GM12878 (cell line): ENCODE data around the gene ZNF92. TPM values are rescaled to one million over a fixed set of nuclear protein-coding genes. Genes with fewer than 3 reads are reported as not detected.

Experiments used
- ATAC-seq: fragments of 200-7000 bp; cut with Tn5 transposase; 3 replicates; pipeline ENCODE4 v1.9.1; 2020; ENCODE audit warnings: mild to moderate bottlenecking, moderate library complexity
- BruUV-seq: library from RNA; stranded (reverse); fragments of 400-500 nt; replicated peaks from 2 replicates; lab custom pipeline; 2021; lab: Mats Ljungman, UMichigan
- CTCF ChIA-PET: fragments of 300-600 bp; sonication (Branson Sonifier 250); formaldehyde crosslinking; extraction: SDS; loops from one replicate; lab custom pipeline; 2021; ENCODE audit warnings: inconsistent platforms; lab: Yijun Ruan, JAX
- POLR2A ChIA-PET: fragments of 350-600 bp; formaldehyde crosslinking; extraction: SDS; loops from one replicate; lab custom pipeline; 2021; ENCODE audit warnings: inconsistent platforms; lab: Charles Lee
- RAD21 ChIA-PET: fragments of 300-600 bp; sonication (Branson Sonifier 250); formaldehyde crosslinking; loops from one replicate; lab custom pipeline; 2023; ENCODE audit warnings: antibody characterized with exemption; ENCODE audit not compliant: unreplicated experiment; lab: Charles Lee
- SMC1A ChIA-PET: fragments of 300-600 bp; sonication (Branson Sonifier 250); formaldehyde crosslinking; loops from one replicate; lab custom pipeline; 2023; ENCODE audit not compliant: unreplicated experiment, uncharacterized antibody; lab: Charles Lee
- DNase-seq: peaks from one replicate; pipeline ENCODE4 v3.0.0-alpha.2; 2011; ENCODE audit warnings: low read depth, low spot score
- FAIRE-seq: peaks from 3 replicates; lab custom pipeline; 2011; peaks lifted over from hg19 to GRCh38; lab: Jason Lieb, UNC
- H2AFZ ChIP-seq: 2 replicates; pipeline ENCODE4 v1.6.0; 2011; ENCODE audit warnings: low read depth, low read length, control low read depth; ENCODE audit not compliant: control insufficient read depth
- H3K27ac ChIP-seq: 2 replicates; pipeline ENCODE4 v1.5.1; 2011; ENCODE audit warnings: control low read depth; ENCODE audit not compliant: control insufficient read depth, insufficient read depth
- H3K27me3 ChIP-seq, 2 experiments: replicated peaks in 1 of 2; 2 replicates each; pipeline versions ENCODE4 v1.6.0 to v1.6.1; 2011; ENCODE audit warnings: low read length in 1 of 2; ENCODE audit not compliant: control insufficient read depth in 2 of 2, insufficient read depth in 2 of 2
- H3K36me3 ChIP-seq, 2 experiments: 2 replicates each; pipeline ENCODE4 v1.5.1; 2011; ENCODE audit warnings: low read length in 1 of 2; ENCODE audit not compliant: control insufficient read depth in 2 of 2, insufficient read depth in 2 of 2
- H3K4me1 ChIP-seq: 2 replicates; pipeline ENCODE4 v1.6.1; 2011; ENCODE audit warnings: mild to moderate bottlenecking, low read length, moderate library complexity, mixed read lengths; ENCODE audit not compliant: control insufficient read depth, insufficient read depth
- H3K4me2 ChIP-seq: 2 replicates; pipeline ENCODE4 v1.6.0; 2011; ENCODE audit warnings: control low read depth; ENCODE audit not compliant: control insufficient read depth, insufficient read depth
- H3K4me3 ChIP-seq: fragments of 200-600 bp; sonication (generic); 2 replicates; pipeline ENCODE4 v1.5.1; 2016
- H3K79me2 ChIP-seq: 2 replicates; pipeline ENCODE4 v1.6.0; 2011; ENCODE audit warnings: low read length; ENCODE audit not compliant: control insufficient read depth, insufficient read depth
- H3K9ac ChIP-seq: 2 replicates; pipeline ENCODE4 v1.8.0; 2011; ENCODE audit warnings: low read length, control low read depth, mixed read lengths; ENCODE audit not compliant: control insufficient read depth, insufficient read depth
- H3K9me3 ChIP-seq: replicated peaks from 3 replicates; pipeline ENCODE4 v1.5.1; 2011; ENCODE audit warnings: mild to moderate bottlenecking, low read length; ENCODE audit not compliant: control insufficient read depth, insufficient read depth
- H4K20me1 ChIP-seq: 2 replicates; pipeline ENCODE4 v1.6.0; 2011; ENCODE audit not compliant: control insufficient read depth, insufficient read depth
- E2F4 ChIP-seq: IDR thresholded peaks from 2 replicates; pipeline ENCODE4 v1.6.1; 2012; ENCODE audit warnings: low read depth, low read length, improper control_type of control experiment
- E4F1 ChIP-seq: fragments of 450-650 bp; IDR thresholded peaks from 2 replicates; pipeline ENCODE4 v1.6.1; 2018; ENCODE audit warnings: borderline replicate concordance, mild to moderate bottlenecking; ENCODE audit not compliant: partially characterized antibody
- ELK1 ChIP-seq: IDR thresholded peaks from 2 replicates; pipeline ENCODE4 v1.6.1; 2012; ENCODE audit warnings: low read depth, low read length, improper control_type of control experiment
- ESRRA ChIP-seq: IDR thresholded peaks from 2 replicates; pipeline ENCODE4 v1.6.1; 2012; ENCODE audit warnings: mild to moderate bottlenecking, low read length, improper control_type of control experiment
- GABPA ChIP-seq: IDR thresholded peaks from 2 replicates; pipeline ENCODE4 v1.6.1; 2014; ENCODE audit warnings: antibody characterized with exemption, low read depth, mild to moderate bottlenecking, inconsistent platforms
- LARP7 ChIP-seq: fragments of 450-650 bp; IDR thresholded peaks from 2 replicates; pipeline ENCODE4 v1.6.1; 2017; ENCODE audit warnings: mild to moderate bottlenecking
- MLLT1 ChIP-seq: fragments of 450-650 bp; IDR thresholded peaks from 2 replicates; pipeline ENCODE4 v1.6.1; 2016; ENCODE audit warnings: mild to moderate bottlenecking
- MTA2 ChIP-seq: fragments of 450-650 bp; IDR thresholded peaks from 2 replicates; pipeline ENCODE4 v1.6.1; 2016; ENCODE audit warnings: low read depth, mild to moderate bottlenecking, moderate library complexity
- MTA3 ChIP-seq: IDR thresholded peaks from 2 replicates; pipeline ENCODE4 v1.6.1; 2012; ENCODE audit warnings: low read length, inconsistent platforms, borderline replicate concordance
- NBN ChIP-seq: fragments of 450-650 bp; IDR thresholded peaks from 2 replicates; pipeline ENCODE4 v1.6.1; 2016
- NFYB ChIP-seq: IDR thresholded peaks from 2 replicates; pipeline ENCODE4 v1.6.1; 2011; ENCODE audit warnings: low read depth, mild to moderate bottlenecking, low read length, improper control_type of control experiment, moderate library complexity; ENCODE audit not compliant: insufficient read depth
- NR2C2 ChIP-seq: IDR thresholded peaks from 2 replicates; pipeline ENCODE4 v1.6.1; 2011; ENCODE audit warnings: borderline replicate concordance, low read depth; ENCODE audit not compliant: control insufficient read depth, insufficient read length
- POLR2AphosphoS2 ChIP-seq: IDR thresholded peaks from 2 replicates; pipeline ENCODE4 v1.6.1; 2011; ENCODE audit warnings: low read depth, mild to moderate bottlenecking, low read length, improper control_type of control experiment, moderate library complexity
- RB1 ChIP-seq: fragments of 450-650 bp; formaldehyde crosslinking; IDR thresholded peaks from 2 replicates; pipeline ENCODE4 v1.6.1; 2017; ENCODE audit warnings: mild to moderate bottlenecking, borderline replicate concordance
- RELA ChIP-seq: fragments of 450-650 bp; IDR thresholded peaks from 2 replicates; pipeline ENCODE4 v1.8.0; 2014; ENCODE audit warnings: borderline replicate concordance; ENCODE audit not compliant: partially characterized antibody
- SKIL ChIP-seq: fragments of 450-650 bp; IDR thresholded peaks from 2 replicates; pipeline ENCODE4 v1.6.1; 2017; ENCODE audit warnings: mild to moderate bottlenecking, low read depth, inconsistent platforms; ENCODE audit not compliant: poor library complexity, severe bottlenecking
- SMAD1 ChIP-seq: fragments of 450-650 bp; IDR thresholded peaks from 2 replicates; pipeline ENCODE4 v1.6.1; 2018; ENCODE audit warnings: mild to moderate bottlenecking, low read depth; ENCODE audit not compliant: partially characterized antibody
- in situ Hi-C: fragments of 300-500 bp; cut with MboI; formaldehyde crosslinking; loops from 9 replicates; pipeline ENCODE4 v1.14.3; 2018; ENCODE audit warnings: mixed read lengths
- intact Hi-C: fragments of 100-400 bp; cut with micrococcal nuclease; formaldehyde crosslinking; loops from one replicate; pipeline ENCODE4 v1.14.2; 2022; ENCODE audit not compliant: unreplicated experiment
- polyA plus RNA-seq, 11 experiments: library from polyadenylated mRNA; depleted of rRNA in 4 of 11; unstranded in 6 of 11; stranded (reverse) in 5 of 11; fragments of >200 nt; fragmentation: Nextera tagmentation in 4 of 11; fragmentation: Illumina TruSeq in 1 of 11; extraction: Ambion mirVana in 4 of 11; extraction: Trizol in 1 of 11; gene quantifications; 1 replicate in 1 of 11; 2 replicates in 10 of 11; pipeline versions ENCODE4 v1.2.1 to v1.2.3, GENCODE V29; 2011 to 2016; ENCODE audit warnings: inconsistent platforms in 2 of 11, missing spikeins in 2 of 11, low read depth in 1 of 11
- total RNA-seq, 4 experiments: library from RNA; depleted of rRNA in 3 of 4; stranded (reverse); fragments of >200 nt in 3 of 4; fragmentation: Illumina TruSeq in 1 of 4; extraction: Trizol in 1 of 4; gene quantifications; 2 replicates each; pipeline versions ENCODE4 v1.2.1 to v1.2.3, GENCODE V29; 2013 to 2021

The ZNF92 gene
- total and polyA plus RNA-seq, 10 of the 15 experiments (the other 5 are each of a cell fraction or from before 2014, with no cell fraction given) = 6.7 to 27.6 (median 14.3) TPM

- H3K9me3 ChIP-seq = no peaks in the 10 kb centered on the region; the same call in 2 of the 3 replicates
- no peaks in the 10 kb centered on the region for H3K36me3 ChIP-seq
- intact Hi-C loops (no loop called here), in situ Hi-C loops (no loop called here)
- ChIA-PET SMC1A (no interaction called here), POLR2A (no interaction called here), CTCF (no interaction called here), RAD21 (no interaction called here)
- H3K27me3 ChIP-seq = no peaks in the 10 kb centered on the region
- no peaks in the 10 kb centered on the region for H3K4me1 ChIP-seq
- no peak overlapping the region for H2AFZ ChIP-seq
- no peak for DNase-seq
- no peak overlapping the region for H3K27ac ChIP-seq
- H3K79me2 ChIP-seq = no peaks in the 10 kb centered on the region
- H3K9ac ChIP-seq = no peak overlapping the region
- H3K4me3 ChIP-seq = no peak overlapping the region
- no peak for FAIRE-seq
- no peaks in the 10 kb centered on the region for H4K20me1 ChIP-seq
- no TSS peak for BruUV-seq
- H3K4me2 ChIP-seq = no peak overlapping the region
- ATAC-seq = no peak
- TF ChIP-seq GABPA (no peak), E4F1 (no peak), MTA2 (no peak), ELK1 (no peak), ESRRA (no peak), MLLT1 (no peak), NR2C2 (no peak), SMAD1 (no peak), LARP7 (no peak), RELA (no peak), MTA3 (no peak), RB1 (no peak), NFYB (no peak), POLR2AphosphoS2 (no peak), E2F4 (no peak), SKIL (no peak), NBN (no peak)
Observed at GRCh38 chr7:65448816-65449504, 75.3 kb downstream of the ZNF92 start.
